Cardiac muscle cell (in vitro differentiated cells and primary cell): ENCODE measurements around the gene CACNA2D3. TPM values are rescaled to one million over a fixed set of nuclear protein-coding genes. Genes with fewer than 3 reads are reported as not detected.
"Not testable (repeated sequence)": the region's sequence is repeated elsewhere in the genome, so short reads cannot be mapped to it uniquely, and the experiment has no call there.

ENCODE experiments used
- DNase-seq, 2 donors: peaks; one replicate each; pipeline versions ENCODE4 v3.0.0 to v3.0.0-alpha.2; 2010 to 2017; ENCODE audit warnings: low read depth in 1 of 2, low spot score in 1 of 2
- H3K27ac ChIP-seq: fragments of 200-600 bp; sonication (generic); 2 replicates; pipeline ENCODE4 v1.5.1; 2016
- H3K27me3 ChIP-seq: fragments of 200-600 bp; sonication (generic); 2 replicates; pipeline ENCODE4 v1.6.0; 2016; ENCODE audit warnings: control low read depth
- H3K36me3 ChIP-seq: fragments of 200-600 bp; sonication (generic); 2 replicates; pipeline ENCODE4 v1.5.1; 2016; ENCODE audit warnings: control low read depth
- H3K4me1 ChIP-seq: fragments of 200-600 bp; sonication (generic); 2 replicates; pipeline ENCODE4 v1.8.1; 2017; ENCODE audit warnings: low read depth, mild to moderate bottlenecking, mixed run types
- H3K4me3 ChIP-seq: fragments of 200-600 bp; sonication (generic); 2 replicates; pipeline ENCODE4 v1.5.1; 2016; ENCODE audit warnings: mild to moderate bottlenecking
- H3K9me3 ChIP-seq: fragments of 200-600 bp; sonication (generic); 2 replicates; pipeline ENCODE4 v1.5.1; 2017; ENCODE audit warnings: low read depth, mild to moderate bottlenecking, control low read depth
- polyA plus RNA-seq: library from polyadenylated mRNA; unstranded; fragments of >200 nt; fragmentation: Nextera tagmentation; extraction: Ambion mirVana; gene quantifications from 2 replicates; pipeline ENCODE4 v1.2.1, GENCODE V29; 2016
- total RNA-seq: library from RNA; depleted of rRNA; stranded (reverse); fragments of >200 nt; gene quantifications from 2 replicates; pipeline ENCODE4 v1.2.3, GENCODE V29; 2016
- TF ChIP-seq, protein P1 (sequence below): IDR thresholded peaks from 2 replicates; pipeline ENCODE4 v1.5.1; 2012; ENCODE audit warnings: low read depth, mild to moderate bottlenecking, low read length

CACNA2D3 gene
- total and polyA plus RNA-seq, 2 experiments from 2014 or later = 0.45 to 0.59 TPM

DNA sequence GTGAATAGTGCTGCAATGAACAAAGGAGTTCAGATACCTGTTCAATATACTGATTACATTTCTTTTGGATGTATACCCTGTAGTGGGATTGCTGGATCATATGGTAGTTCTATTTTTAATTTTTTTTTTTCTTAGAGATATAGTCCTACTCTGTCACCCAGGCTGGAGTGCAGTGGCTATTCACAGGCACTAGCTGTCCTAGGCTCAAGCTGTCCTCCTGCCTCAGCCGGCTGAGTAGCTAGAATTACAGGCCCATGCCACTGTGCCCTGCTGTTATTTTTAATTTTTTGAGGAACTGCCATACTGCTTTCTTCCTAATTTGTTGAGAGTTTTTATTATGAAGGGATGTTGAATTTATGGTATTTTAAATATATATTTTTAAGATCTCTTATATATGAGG is 23.0 kb upstream of the CACNA2D3 start:
- TF ChIP-seq, protein P1, sequence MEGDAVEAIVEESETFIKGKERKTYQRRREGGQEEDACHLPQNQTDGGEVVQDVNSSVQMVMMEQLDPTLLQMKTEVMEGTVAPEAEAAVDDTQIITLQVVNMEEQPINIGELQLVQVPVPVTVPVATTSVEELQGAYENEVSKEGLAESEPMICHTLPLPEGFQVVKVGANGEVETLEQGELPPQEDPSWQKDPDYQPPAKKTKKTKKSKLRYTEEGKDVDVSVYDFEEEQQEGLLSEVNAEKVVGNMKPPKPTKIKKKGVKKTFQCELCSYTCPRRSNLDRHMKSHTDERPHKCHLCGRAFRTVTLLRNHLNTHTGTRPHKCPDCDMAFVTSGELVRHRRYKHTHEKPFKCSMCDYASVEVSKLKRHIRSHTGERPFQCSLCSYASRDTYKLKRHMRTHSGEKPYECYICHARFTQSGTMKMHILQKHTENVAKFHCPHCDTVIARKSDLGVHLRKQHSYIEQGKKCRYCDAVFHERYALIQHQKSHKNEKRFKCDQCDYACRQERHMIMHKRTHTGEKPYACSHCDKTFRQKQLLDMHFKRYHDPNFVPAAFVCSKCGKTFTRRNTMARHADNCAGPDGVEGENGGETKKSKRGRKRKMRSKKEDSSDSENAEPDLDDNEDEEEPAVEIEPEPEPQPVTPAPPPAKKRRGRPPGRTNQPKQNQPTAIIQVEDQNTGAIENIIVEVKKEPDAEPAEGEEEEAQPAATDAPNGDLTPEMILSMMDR = no peak
- H3K27me3 ChIP-seq = no peaks in the 10 kb centered on the region
- no peaks in the 10 kb centered on the region for H3K36me3 ChIP-seq
- H3K9me3 ChIP-seq = no peaks in the 10 kb centered on the region
- DNase-seq = no peak
- H3K4me3 ChIP-seq = no peak overlapping the region
- no peak overlapping the region for H3K27ac ChIP-seq
- H3K4me1 ChIP-seq = no peaks in the 10 kb centered on the region

DNA sequence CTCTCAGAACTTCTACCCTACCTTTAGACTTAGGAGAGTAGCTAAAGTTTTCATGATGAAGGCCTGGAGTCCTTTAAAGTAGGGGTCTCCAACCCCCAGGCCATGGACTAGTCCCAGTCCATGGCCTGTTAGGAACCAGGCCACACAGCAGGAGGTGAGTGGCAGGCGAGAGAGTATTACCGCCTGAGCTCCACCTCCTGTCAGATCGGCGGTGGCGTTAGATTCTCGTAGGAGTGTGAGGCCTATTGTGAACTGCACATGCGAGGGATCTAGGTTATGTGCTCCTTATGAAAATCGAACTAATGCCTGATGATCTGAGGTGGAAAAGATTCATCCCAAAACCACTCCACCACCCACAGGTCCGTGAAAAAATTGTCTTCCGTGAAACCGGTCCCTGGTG is 18.3 kb upstream of the CACNA2D3 start:
- H3K4me3 ChIP-seq = no peak overlapping the region
- H3K4me1 ChIP-seq = no peaks in the 10 kb centered on the region
- no peak for DNase-seq
- H3K9me3 ChIP-seq = no peaks in the 10 kb centered on the region
- TF ChIP-seq, protein P1 = no peak
- no peak overlapping the region for H3K27ac ChIP-seq
- no peaks in the 10 kb centered on the region for H3K36me3 ChIP-seq
- no peaks in the 10 kb centered on the region for H3K27me3 ChIP-seq

DNA sequence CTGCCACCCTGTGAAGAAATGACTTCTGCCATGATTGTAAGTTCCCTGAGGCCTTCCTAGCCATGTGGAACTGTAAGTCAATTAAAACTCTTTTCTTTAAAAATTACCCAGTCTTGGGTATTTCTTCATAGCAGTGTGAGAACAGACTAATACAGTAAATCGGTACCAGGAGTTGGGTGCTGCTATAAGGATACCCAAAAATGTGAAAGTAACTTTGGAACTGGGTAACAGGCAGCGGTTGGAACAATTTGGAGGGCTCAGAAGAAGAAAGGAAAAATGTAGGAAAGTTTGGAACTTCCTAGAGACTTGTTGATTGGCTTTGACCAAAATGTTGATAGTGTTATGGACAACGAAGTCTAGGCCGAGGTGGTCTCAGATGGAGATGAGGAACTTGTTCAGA is 6.2 kb upstream of the CACNA2D3 start:
- H3K27ac ChIP-seq, H3K4me3 ChIP-seq, H3K4me1 ChIP-seq: not testable (repeated sequence)

DNA sequence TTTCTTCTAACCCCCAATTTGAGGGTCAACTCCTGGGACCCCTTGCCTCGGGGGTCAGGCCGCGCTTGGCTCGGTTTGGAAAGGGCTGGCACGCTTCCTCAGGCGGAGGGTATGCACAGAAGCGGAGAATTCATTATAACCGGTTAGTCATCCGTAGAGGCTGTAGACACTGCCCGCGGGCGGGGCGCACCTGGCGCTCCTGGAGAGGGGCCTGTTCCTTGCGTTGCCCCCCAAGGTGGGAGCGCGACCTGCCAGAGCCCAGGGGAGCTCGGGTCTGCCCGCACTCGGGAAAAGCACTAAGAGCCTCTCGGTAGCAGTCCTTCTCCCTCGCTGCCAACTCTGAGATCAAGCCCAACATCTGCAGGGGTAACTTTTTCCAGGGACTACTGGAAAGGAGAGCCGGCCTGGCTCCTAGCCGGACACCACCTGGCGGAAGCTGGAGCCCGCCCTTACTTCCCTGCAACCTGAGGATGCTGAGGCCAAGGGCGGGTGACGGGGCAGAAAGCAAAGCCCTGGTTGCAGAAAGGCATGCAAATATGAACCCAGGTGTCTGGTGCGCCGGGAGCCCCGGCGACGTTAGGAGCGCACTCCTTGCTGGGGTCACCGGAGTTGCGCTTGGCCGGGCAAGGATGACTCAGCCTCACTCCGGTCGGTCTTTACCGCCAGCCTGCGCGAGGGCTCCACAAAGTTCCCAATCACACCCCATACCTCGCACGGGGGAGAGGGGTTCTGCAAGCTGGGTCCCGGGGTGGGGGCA is 1.5 kb upstream of the CACNA2D3 start:
- Histone ChIP-seq H3K36me3 (no peaks in the 10 kb centered on the region), H3K4me1 (peaks cover 9% of the 10 kb centered on the region), H3K27me3 (peaks cover 82% of the 10 kb centered on the region), H3K9me3 (no peaks in the 10 kb centered on the region), H3K27ac (no peak overlapping the region), H3K4me3 (peak overlapping the region; percentile 57)
- peak; percentile 32 for DNase-seq
- TF ChIP-seq, protein P1 = no peak

More for the DNA sequence above, 6.2 kb upstream of the CACNA2D3 start:
- not testable (repeated sequence) for H3K9me3 ChIP-seq, H3K36me3 ChIP-seq, DNase-seq
- H3K27me3 ChIP-seq = peaks cover 39% of the 10 kb centered on the region

DNA sequence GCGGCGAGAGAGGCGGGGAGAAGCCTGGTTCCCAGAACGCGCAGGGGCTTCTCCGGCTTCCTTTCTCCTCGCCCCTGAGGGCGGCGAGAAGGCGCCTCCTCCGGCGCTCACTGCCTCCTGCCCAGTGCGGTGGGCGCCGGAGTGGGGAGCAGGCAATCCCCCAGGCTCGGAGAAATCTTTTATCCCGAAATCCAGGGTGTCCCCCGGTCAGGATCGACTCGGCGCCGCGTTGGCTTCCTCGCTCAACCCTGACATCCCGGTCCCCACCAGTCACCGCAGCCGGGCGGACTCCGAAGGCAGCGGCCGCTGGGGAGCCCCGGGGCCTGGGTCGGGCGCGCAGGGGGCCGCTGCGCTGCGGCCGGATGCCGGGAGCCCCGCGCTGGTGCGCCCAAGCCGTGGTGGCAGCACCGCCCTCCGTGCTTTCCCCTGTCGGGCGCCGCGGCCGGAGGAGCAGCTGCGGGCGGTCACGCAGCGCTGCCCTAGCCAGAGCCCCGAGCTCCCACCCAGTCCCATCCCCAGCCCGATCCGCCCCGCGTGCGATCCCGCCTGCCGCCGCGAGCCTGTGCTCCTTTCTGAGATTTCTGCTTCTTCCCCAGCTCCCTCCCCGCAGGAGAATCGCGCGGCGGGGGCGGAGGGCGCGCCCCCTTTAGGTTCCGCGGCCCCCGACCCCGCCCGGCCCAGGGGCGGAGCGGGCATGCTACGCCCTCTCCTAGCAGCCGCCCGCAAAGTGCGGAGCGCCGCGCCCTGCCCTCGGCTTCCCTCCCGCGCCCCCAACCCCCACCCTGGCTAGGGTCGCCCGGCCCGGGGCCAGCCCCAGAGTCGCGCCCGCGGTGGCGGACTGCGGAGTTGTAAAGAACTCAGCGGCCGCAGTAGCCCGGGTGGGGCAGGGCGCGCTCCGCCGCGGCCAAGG is 683 bp upstream of the CACNA2D3 start:
- Histone ChIP-seq H3K27ac (no peak overlapping the region), H3K4me3 (peak overlapping the region; percentile 57), H3K4me1 (peaks cover 9% of the 10 kb centered on the region), H3K27me3 (peaks cover 91% of the 10 kb centered on the region), H3K36me3 (no peaks in the 10 kb centered on the region), H3K9me3 (no peaks in the 10 kb centered on the region)
- peak; percentile 24 to 53 for DNase-seq
- TF ChIP-seq, protein P1 = no peak
